Rectal smooth muscle tissue (tissue), 1 donor: ENCODE data around the gene PHKA1.
"Not testable (repeated sequence)": the region's sequence is repeated elsewhere in the genome, so short reads cannot be mapped to it uniquely, and the experiment has no call there.

Source experiments
- H3K27ac ChIP-seq: one replicate; pipeline ENCODE4 v1.7.0; 2013; ENCODE audit warnings: low read depth, low read length, inconsistent platforms
- H3K27me3 ChIP-seq: one replicate; pipeline ENCODE4 v1.7.0; 2013; ENCODE audit warnings: low read length; ENCODE audit not compliant: control insufficient read depth, insufficient read depth
- H3K36me3 ChIP-seq: one replicate; pipeline ENCODE4 v1.7.0; 2013; ENCODE audit warnings: low read length; ENCODE audit not compliant: control insufficient read depth, insufficient read depth
- H3K4me1 ChIP-seq: one replicate; pipeline ENCODE4 v1.7.0; 2013; ENCODE audit warnings: low read length; ENCODE audit not compliant: control insufficient read depth, insufficient read depth
- H3K4me3 ChIP-seq: one replicate; pipeline ENCODE4 v1.7.0; 2013; ENCODE audit warnings: low read length
- H3K9ac ChIP-seq: one replicate; pipeline ENCODE4 v1.7.0; 2013; ENCODE audit warnings: low read length

The PHKA1 gene

GRCh38 chrX:72713599-72714477, at the start of gene PHKA1:
PHKA1 (minus strand) TSS chrX:72714306; CDS start chrX:72713880, 426 bp downstream.
- Histone ChIP-seq H3K4me3 (peak within 1 kb of the TSS; percentile 70), H3K27ac (peak within 1 kb of the TSS; percentile 60)
- H3K27me3 ChIP-seq, H3K4me1 ChIP-seq, H3K36me3 ChIP-seq, H3K9ac ChIP-seq: not testable (repeated sequence)

GRCh38 chrX:72760454-72760853, 46.3 kb upstream of the PHKA1 start:
- H3K4me1 ChIP-seq: not testable (repeated sequence)

GRCh38 chrX:72748545-72748944, 34.4 kb upstream of the PHKA1 start:
- H3K4me1 ChIP-seq, H3K36me3 ChIP-seq, H3K27me3 ChIP-seq, H3K4me3 ChIP-seq, H3K9ac ChIP-seq, H3K27ac ChIP-seq: not testable (repeated sequence)

More at GRCh38 chrX:72760454-72760853, 46.3 kb upstream of the PHKA1 start:
- H3K27ac ChIP-seq, H3K36me3 ChIP-seq, H3K4me3 ChIP-seq, H3K9ac ChIP-seq, H3K27me3 ChIP-seq: not testable (repeated sequence)

GRCh38 chrX:72745546-72745945, 31.4 kb upstream of the PHKA1 start:
- H3K4me1 ChIP-seq, H3K4me3 ChIP-seq, H3K27ac ChIP-seq, H3K9ac ChIP-seq, H3K36me3 ChIP-seq, H3K27me3 ChIP-seq: not testable (repeated sequence)

GRCh38 chrX:72735561-72735960, 21.5 kb upstream of the PHKA1 start:
- no peaks in the 10 kb centered on the region for H3K27me3 ChIP-seq
- no peak overlapping the region for H3K27ac ChIP-seq
- no peaks in the 10 kb centered on the region for H3K4me1 ChIP-seq
- H3K9ac ChIP-seq: no peak overlapping the region
- no peak overlapping the region for H3K4me3 ChIP-seq
- H3K36me3 ChIP-seq: no peaks in the 10 kb centered on the region

GRCh38 chrX:72733636-72734035, 19.5 kb upstream of the PHKA1 start:
- not testable (repeated sequence) for H3K36me3 ChIP-seq, H3K27me3 ChIP-seq, H3K27ac ChIP-seq, H3K9ac ChIP-seq, H3K4me3 ChIP-seq, H3K4me1 ChIP-seq

GRCh38 chrX:72727846-72728245, 13.7 kb upstream of the PHKA1 start:
- Histone ChIP-seq H3K4me3 (no peak overlapping the region), H3K27me3 (no peaks in the 10 kb centered on the region), H3K36me3 (no peaks in the 10 kb centered on the region)

GRCh38 chrX:72716766-72717165, 2.7 kb upstream of the PHKA1 start:
- Histone ChIP-seq H3K27ac (no peak overlapping the region), H3K36me3 (no peaks in the 10 kb centered on the region), H3K4me1 (no peaks in the 10 kb centered on the region), H3K9ac (no peak overlapping the region), H3K27me3 (no peaks in the 10 kb centered on the region), H3K4me3 (no peak overlapping the region)

More at GRCh38 chrX:72727846-72728245, 13.7 kb upstream of the PHKA1 start:
- H3K9ac ChIP-seq: no peak overlapping the region
- no peaks in the 10 kb centered on the region for H3K4me1 ChIP-seq
- no peak overlapping the region for H3K27ac ChIP-seq

- Histone ChIP-seq H3K36me3 (no peaks in the 10 kb centered on the region), H3K4me3 (no peak overlapping the region), H3K27me3 (no peaks in the 10 kb centered on the region), H3K27ac (no peak overlapping the region), H3K4me1 (no peaks in the 10 kb centered on the region), H3K9ac (no peak overlapping the region)
Measured at GRCh38 chrX:72715546-72715945, 1.4 kb upstream of the PHKA1 start.

- Histone ChIP-seq H3K27me3 (no peaks in the 10 kb centered on the region), H3K36me3 (no peaks in the 10 kb centered on the region), H3K4me3 (peak overlapping the region; percentile 70), H3K9ac (no peak overlapping the region), H3K4me1 (no peaks in the 10 kb centered on the region), H3K27ac (peak overlapping the region; percentile 60)
Measured at GRCh38 chrX:72714478-72714916, 391 bp upstream of the PHKA1 start.

- H3K4me3 ChIP-seq: no peak overlapping the region
- H3K27me3 ChIP-seq: no peaks in the 10 kb centered on the region
- peak overlapping the region; percentile 43 for H3K27ac ChIP-seq
- no peak overlapping the region for H3K9ac ChIP-seq
- no peaks in the 10 kb centered on the region for H3K36me3 ChIP-seq
- H3K4me1 ChIP-seq: no peaks in the 10 kb centered on the region
Measured at GRCh38 chrX:72713130-72713529, 976 bp downstream of the PHKA1 start.

- Histone ChIP-seq H3K4me3 (no peak overlapping the region), H3K27me3 (no peaks in the 10 kb centered on the region), H3K9ac (no peak overlapping the region), H3K4me1 (no peaks in the 10 kb centered on the region), H3K36me3 (no peaks in the 10 kb centered on the region), H3K27ac (peak overlapping the region; percentile 43)
Measured at GRCh38 chrX:72712094-72712755, 1.9 kb downstream of the PHKA1 start.
